ENCODE measurements around the gene R3HDM4. TPM values are rescaled to one million over a fixed set of nuclear protein-coding genes. Genes with fewer than 3 reads are reported as not detected.
"Not testable (repeated sequence)": the region's sequence is repeated elsewhere in the genome, so short reads cannot be mapped to it uniquely, and the experiment has no call there.

R3HDM4 gene
- total RNA-seq, 1 donor from 2014 or later: 53.6 TPM

DNA sequence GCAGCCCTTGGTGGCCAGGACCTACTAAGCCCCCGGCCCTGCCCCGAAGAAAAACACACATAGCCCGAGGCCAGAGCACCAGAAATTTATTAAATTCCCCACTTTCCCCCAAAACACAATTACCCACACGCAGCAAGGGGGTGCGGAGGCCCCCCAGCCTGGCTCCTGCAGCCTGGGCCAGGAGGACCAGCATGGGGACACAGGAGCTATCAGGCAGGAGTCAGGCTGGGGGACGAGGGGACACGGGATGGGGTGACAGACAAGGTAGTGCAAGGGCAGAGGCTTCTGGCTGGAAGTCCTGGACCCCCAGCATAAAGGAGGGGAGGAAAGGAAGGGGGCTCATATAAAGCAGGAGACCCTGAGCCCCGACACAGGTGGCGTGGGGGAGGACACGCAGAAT is 16.6 kb downstream of the R3HDM4 start:
- no peak for DNase-seq (ENCODE audit: low read depth)

- peak; percentile 91 for DNase-seq (ENCODE audit: low read depth)
These were observed 19.9 kb downstream of the R3HDM4 start, which contains the start of the genes MED16 and RNU6-9 for GRCh38 chr19:892894-893689. MED16 (minus strand) TSS chr19:893187; CDS start chr19:891131, 2,056 bp downstream. RNU6-9 (plus strand) TSS chr19:893484.

DNA sequence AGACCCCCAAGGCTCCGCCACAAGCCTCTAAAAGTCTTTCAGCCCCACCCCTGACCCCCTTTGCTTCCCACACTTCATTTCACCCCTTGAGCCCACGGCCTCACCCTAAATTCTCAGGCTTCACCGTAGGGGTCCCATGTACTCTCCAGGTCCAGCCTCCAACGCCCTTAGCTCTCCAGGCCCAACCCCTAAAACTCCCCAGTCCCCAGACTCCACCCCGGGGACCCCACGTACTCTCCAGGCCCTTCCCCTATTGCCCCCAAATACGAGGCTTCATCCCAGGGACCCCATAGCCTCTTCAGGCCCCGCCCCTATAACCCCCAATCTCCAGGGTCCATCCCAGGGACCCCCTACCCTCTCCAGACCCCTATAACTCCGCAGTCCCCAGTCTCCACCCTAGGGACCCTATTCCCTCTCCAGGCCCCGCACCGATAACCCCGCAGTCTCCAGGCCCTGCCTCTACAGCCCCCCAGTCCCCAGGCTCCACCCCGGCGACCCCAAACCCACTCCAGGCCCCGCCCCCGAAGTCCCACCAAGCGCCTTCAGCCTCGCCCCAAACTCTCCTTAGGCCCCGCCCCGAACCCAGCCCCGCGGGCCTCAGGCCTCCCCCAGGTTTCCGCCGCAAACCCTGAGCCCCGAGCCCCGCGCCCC is 20.7 kb downstream of the R3HDM4 start:
- no peak for DNase-seq (ENCODE audit: low read depth)

GRCh38 chr19:891421-892200 is 21.4 kb downstream of the R3HDM4 start:
- not testable (repeated sequence) for DNase-seq (ENCODE audit: low read depth)

DNA sequence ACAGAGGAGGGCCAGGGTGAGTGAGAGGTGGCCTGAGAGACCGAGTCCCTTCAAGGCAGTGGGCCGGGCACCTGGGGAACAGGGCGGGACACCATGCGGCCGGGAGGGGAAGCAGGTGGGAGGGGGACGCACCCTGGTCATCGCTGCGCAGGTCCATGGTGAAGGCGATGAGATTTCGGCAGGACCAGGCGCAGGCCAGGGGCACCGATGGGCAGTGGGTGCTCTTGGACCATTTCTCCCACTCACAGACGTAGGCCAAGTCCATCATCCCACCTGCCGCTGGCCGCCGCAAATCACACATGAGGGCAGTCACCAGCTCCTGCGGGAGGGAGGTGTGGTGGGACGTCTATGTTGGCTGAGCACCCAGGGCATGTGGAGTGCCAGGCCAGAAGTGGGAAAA is 22.2 kb downstream of the R3HDM4 start:
- DNase-seq (ENCODE audit: low read depth): no peak

GRCh38 chr19:889662-890295 is 23.2 kb downstream of the R3HDM4 start:
- no peak for DNase-seq (ENCODE audit: low read depth)

DNA sequence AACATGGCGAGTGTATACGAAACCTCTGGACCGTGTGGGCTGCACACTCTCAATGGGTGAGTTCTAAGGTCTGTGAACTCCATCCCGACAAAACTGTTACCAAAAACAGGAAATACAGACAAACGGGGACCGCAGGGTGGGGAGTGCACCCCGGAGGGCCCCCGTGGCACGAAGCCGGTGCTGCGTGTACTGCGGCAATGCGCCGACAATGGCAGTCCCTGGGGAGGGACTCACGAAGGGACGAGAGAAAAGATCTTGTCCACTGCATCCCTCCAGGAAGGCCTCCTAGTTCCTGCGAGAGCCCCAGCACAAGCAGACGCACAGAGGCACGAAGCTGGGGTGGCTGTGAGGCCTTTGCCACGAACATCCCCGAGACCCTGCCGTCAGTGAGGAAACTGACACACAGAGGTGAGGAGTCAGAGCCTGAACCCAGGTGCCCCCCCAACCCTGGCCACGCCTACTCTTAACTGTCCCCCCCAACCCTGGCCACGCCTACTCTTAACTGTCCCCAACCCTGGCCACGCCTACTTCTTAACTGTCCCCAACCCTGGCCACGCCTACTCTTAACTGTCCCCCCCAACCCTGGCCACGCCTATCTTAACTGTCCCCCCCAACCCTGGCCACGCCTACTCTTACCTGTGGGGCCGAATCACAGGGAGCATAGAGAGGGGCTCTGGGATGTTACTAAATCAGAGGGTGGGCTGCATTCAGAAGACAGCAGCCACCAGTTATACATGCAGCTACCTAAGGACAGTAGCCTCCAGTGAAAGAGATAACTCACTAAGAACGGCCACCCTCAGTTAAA is 24.2 kb downstream of the R3HDM4 start:
- no peak for DNase-seq (ENCODE audit: low read depth)

DNA sequence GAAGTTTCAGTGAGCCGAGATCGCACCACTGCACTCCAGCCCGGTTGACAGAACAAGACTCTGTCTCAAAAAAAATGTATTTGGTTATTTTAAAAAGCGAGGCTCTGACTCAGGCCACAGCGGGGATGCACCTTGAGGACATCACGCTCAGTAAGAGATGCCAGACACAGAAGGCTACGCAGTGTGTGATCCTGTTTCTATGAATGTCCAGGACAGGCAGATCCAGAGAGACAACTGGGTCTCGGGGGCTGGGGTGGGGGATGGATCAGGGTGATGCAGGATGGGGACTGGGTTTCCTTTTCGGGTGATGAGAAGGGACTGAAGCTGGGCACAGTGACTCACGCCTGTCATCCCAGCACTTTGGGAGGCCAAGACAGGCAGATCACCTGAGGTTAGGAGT is 25.4 kb downstream of the R3HDM4 start:
- no peak for DNase-seq (ENCODE audit: low read depth)

DNA sequence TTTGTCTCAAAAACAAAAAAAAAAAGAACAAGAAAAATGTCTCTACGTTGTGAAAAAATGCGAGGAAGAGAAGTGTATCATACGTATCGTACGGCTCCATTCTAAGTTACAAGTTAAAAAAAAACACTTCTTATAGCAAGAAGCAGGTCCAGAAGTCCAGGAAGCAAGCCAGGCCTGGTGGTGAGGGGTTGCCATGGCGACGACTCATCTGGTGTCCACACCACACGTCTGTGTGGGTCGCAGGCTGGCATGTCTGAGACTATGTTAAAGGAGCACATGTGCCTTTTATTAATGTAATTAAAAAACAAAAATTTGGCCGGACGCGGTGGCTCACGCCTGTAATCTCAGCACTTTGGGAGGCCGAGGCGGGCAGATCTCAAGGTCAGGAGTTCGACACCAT is 25.9 kb downstream of the R3HDM4 start:
- DNase-seq (ENCODE audit: low read depth): peak; percentile 24

DNA sequence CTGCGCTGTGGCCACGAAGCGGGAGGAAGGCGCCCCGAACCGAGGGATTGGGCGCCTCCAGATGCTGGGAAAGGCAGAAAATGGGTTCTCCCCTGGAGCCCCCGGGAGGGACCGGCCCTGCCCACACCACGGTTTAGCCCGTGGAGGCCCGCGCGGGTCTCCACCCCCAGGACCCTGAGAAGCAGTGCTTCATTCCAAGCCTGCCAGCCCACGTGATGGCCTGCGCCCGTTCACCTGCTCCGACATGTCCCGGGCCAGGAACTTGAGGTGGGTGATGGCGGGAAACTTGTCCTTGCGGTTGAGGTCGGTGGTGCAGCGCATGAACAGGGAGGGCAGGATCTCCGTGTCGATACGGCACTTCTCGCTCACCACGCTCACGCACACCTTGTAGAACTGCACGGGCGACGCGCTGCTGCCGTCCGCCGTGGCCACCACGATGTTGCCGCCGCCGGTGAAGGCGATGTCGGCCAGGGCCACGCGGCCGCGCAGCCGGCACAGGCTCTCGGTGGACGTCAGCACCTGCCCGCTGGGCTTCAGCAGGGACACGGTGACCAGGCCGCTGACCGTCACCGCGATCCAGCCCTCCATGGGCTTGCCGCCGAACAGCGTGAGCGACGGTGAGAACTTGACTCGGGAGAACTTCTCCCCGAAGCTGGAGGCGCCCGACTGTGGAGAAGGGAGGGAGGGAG is 27.3 kb downstream of the R3HDM4 start:
- no peak for DNase-seq (ENCODE audit: low read depth)

DNA sequence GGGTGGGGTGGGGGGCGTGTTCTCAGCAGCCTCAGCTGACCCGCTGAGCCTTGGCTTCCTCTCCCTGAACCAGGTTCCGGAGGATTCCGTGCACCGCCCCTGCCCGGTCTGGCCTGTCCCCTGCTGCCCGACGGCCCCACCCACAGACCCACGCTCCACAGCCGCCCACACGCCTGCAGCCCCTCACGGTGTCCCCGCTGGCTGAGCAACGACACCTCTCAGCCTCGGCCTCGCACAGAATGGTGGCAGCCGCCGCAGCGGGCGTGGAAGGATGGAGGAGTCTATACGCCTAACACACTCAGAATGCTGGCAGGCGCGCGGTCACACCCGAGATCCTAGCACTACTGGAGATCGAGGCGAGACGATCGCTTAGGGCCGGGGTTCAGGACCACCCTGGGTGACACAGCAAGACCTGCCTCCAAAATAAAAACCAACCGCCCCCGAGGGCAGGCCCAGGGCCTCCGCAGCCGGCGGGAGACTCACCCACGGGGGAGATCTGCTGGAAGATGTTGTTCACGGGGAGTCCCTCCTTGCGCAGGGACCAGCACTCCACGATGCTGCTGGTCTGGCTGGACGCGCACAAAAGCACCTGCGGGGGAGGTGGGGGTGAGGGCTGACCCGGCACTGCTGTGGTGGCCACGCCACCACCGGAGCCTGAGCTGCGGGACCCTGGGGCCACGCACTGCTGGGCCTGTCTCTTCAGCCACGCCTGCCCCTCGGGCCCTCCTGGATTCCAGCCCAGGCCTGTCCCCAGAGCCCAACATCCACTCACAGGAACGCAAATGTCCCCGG is 28.4 kb downstream of the R3HDM4 start:
- DNase-seq (ENCODE audit: low read depth): no peak

- no peak for DNase-seq (ENCODE audit: low read depth)
These were observed 29.3 kb downstream of the R3HDM4 start for GRCh38 chr19:883661-884211.

DNA sequence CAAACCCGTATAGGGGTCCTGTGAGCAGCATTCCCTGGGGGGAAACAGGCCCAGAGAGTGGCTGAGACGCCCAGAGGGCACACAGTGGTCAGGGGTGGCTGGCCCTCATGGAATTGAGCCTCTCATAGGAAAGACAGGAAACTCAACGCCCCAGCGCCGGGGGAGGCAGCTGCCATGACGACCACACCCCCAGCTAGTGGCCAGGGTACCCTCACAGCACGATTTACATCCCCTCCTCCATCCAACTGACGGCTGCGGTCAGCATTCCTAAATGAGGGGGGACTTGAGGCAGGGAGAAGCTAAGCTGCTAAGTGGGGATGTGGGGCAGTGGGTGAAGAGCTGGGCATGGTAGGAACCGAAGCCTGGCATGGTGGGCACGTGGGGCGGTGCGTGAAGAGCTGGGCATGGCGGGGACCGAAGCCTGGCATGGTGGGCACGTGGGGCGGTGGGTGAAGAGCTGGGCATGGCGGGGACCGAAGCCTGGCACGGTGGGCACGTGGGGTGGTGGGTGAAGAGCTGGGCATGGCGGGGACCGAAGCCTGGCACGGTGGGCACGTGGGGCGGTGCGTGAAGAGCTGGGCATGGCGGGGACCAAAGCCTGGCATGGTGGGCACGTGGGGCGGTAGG is 30.0 kb downstream of the R3HDM4 start:
- no peak for DNase-seq (ENCODE audit: low read depth)

GRCh38 chr19:881385-882071 is 31.5 kb downstream of the R3HDM4 start:
- no peak for DNase-seq (ENCODE audit: low read depth)

- no peak for DNase-seq (ENCODE audit: low read depth)
These were observed 33.1 kb downstream of the R3HDM4 start for GRCh38 chr19:879711-880438.

- not testable (repeated sequence) for DNase-seq (ENCODE audit: low read depth)
These were observed 34.1 kb downstream of the R3HDM4 start for GRCh38 chr19:878751-879561.
